Sigmoid colon (tissue), 7 donors: ENCODE data around the gene MALAT1. TPM values are rescaled to one million over a fixed set of nuclear protein-coding genes. Genes with fewer than 3 reads are reported as not detected.

Experiments
- DNase-seq: peaks from one replicate; pipeline ENCODE4 v3.0.0-alpha.2; 2019
- H3K27ac ChIP-seq, 4 donors: fragments of 200-600 bp; sonication (generic); one replicate each; pipeline ENCODE4 v1.5.1; 2016 to 2019; ENCODE audit warnings: mild to moderate bottlenecking in 1 of 4
- H3K27me3 ChIP-seq, 3 donors: fragments of 200-600 bp; sonication (generic); one replicate each; pipeline ENCODE4 v1.5.1; 2019; ENCODE audit warnings: mild to moderate bottlenecking in 1 of 3
- H3K36me3 ChIP-seq, 4 donors: fragments of 200-600 bp; sonication (generic); one replicate each; pipeline ENCODE4 v1.5.1; 2016 to 2019
- H3K4me1 ChIP-seq, 4 donors: fragments of 200-600 bp; sonication (generic); one replicate each; pipeline ENCODE4 v1.5.1; 2017 to 2019
- H3K4me3 ChIP-seq, 4 donors: fragments of 200-600 bp; sonication (generic); one replicate each; pipeline ENCODE4 v1.5.1; 2017 to 2019; ENCODE audit warnings: mild to moderate bottlenecking in 2 of 4, moderate library complexity in 1 of 4
- H3K9me3 ChIP-seq, 4 donors: fragments of 200-600 bp in 3 of 4; sonication (generic) in 3 of 4; one replicate each; pipeline versions ENCODE4 v1.5.1 to v1.6.1; 2013 to 2019
- CTCF ChIP-seq, 4 experiments: fragments of 450-650 bp in 3 of 4; fragments of 200-600 bp in 1 of 4; IDR thresholded peaks; one replicate each; pipeline ENCODE4 v1.5.1; 2016 to 2019; ENCODE audit warnings: antibody characterized with exemption in 4 of 4, mild to moderate bottlenecking in 3 of 4, moderate library complexity in 2 of 4
- EP300 ChIP-seq, 4 donors: sonication (generic); formaldehyde crosslinking; IDR thresholded peaks; one replicate each; pipeline ENCODE4 v1.6.1; 2017; ENCODE audit warnings: antibody characterized with exemption in 4 of 4
- POLR2A ChIP-seq, 2 donors: fragments of 450-650 bp; IDR thresholded peaks; one replicate each; pipeline ENCODE4 v1.6.1; 2016; ENCODE audit warnings: antibody characterized with exemption in 2 of 2, mild to moderate bottlenecking in 2 of 2, moderate library complexity in 2 of 2
- POLR2AphosphoS5 ChIP-seq, 4 donors: sonication (generic); formaldehyde crosslinking; IDR thresholded peaks; one replicate each; pipeline ENCODE4 v1.6.1; 2017; ENCODE audit warnings: antibody characterized with exemption in 4 of 4
- WGBS, 2 donors: extraction: QIAGEN DNeasy Blood & Tissue Kit; methylation state at CpG; one replicate each; pipeline ENCODE4 v1.1.7; 2013; 5-methylcytosine and 5-hydroxymethylcytosine counted together
- intact Hi-C: fragments of 100-400 bp; cut with DNase I; formaldehyde crosslinking; loops from one replicate; pipeline ENCODE4 v1.15.1; 2023
- polyA plus RNA-seq, 3 donors: library from polyadenylated mRNA; stranded (reverse); fragments of 200-250 nt; gene quantifications; one replicate each; pipeline ENCODE4 v1.2.3, GENCODE V29; 2013
- total RNA-seq, 4 donors: library from RNA; depleted of rRNA; stranded (reverse); fragments of >200 nt; gene quantifications; one replicate each; pipeline ENCODE4 v1.1.0, GENCODE V29; 2016
- donor health status: healthy with polysubstance abuse.
- donor health status: Bipolar disorder and iron deficiency.
- donor health status: healthy.

Gene MALAT1
- total and polyA plus RNA-seq, 7 donors = 6.6 to 32,672 (median 10,511) TPM

- Histone ChIP-seq H3K27me3 (no peaks in the 10 kb centered on the region), H3K4me1 (peaks cover 0 to 30% (median 13%) of the 10 kb centered on the region in 4 donors)
Measured at GRCh38 chr11:65549096-65549495, 50.3 kb downstream of the MALAT1 start.

DNA sequence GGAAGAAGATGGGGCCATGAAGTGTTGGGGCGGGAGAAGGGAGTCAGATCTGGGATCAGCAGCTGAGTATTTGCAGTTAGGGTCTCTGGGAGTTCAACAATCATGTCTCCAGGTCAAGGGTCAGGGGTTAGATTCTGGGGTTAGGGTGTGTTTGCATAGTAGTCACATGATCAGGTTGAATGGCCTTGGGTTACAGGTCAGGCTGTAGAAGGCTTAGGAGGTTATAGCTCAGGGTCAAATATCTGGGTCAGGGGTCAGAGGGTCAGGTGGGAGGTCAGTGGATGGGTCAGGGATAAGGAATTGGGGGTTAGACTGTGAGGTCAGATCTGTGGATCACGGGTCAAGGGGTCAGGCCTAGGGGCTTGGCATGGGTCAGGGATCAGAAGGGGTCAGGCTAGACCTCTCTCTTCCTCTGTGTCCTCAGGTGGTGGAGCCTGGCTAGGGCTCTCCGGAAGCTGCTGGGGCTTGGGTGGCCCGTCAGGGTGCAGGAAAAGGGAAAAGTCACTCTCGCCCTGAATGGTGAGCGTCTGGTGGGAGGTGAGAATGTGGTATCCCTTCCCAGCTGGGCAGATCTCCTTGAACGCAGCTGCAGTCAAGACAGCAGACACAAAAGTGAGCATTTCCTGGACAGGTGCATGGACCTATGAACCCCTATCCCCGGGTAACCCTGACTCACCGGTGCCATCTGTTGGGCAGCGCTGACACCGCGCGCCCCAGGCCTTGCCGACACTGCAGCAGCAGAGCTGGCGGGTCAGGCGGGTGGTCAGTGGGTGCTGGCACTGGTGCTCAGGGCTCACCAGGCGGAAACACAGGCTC, 52.9 kb downstream of the MALAT1 start:
- H3K9me3 ChIP-seq = no peaks in the 10 kb centered on the region
- peaks cover 0 to 50% (median 31%) of the 10 kb centered on the region in 4 donors for H3K4me1 ChIP-seq
- H3K27ac ChIP-seq = peak overlapping the region in 2 of 4 donors; percentile 2 to 18
- peaks cover 11 to 55% (median 31%) of the 10 kb centered on the region in 4 donors for H3K36me3 ChIP-seq
- H3K27me3 ChIP-seq = no peaks in the 10 kb centered on the region
- intact Hi-C loops = no loop called here
- no peak for DNase-seq
- WGBS, 2 donors = 13 to 33% methylated on average over 17 of the region's 17 CpGs
- no peak for TF ChIP-seq POLR2A (IDR thresholded peaks at IDR 0.05)
- TF ChIP-seq EP300 (IDR thresholded peaks at IDR 0.05) = no peak
- TF ChIP-seq CTCF (IDR thresholded peaks at IDR 0.05) = peak in 1 of 4 experiments; percentile 27
- no peak overlapping the region for H3K4me3 ChIP-seq

More at GRCh38 chr11:65549096-65549495, 50.3 kb downstream of the MALAT1 start:
- H3K36me3 ChIP-seq = peaks cover 11 to 63% (median 31%) of the 10 kb centered on the region in 4 donors
- no peak overlapping the region for H3K27ac ChIP-seq
- no peaks in the 10 kb centered on the region for H3K9me3 ChIP-seq
- DNase-seq = no peak
- intact Hi-C loops = no loop called here
- TF ChIP-seq POLR2A (IDR thresholded peaks at IDR 0.05) (no peak), EP300 (IDR thresholded peaks at IDR 0.05) (no peak), POLR2AphosphoS5 (IDR thresholded peaks at IDR 0.05) (no peak), CTCF (IDR thresholded peaks at IDR 0.05) (no peak)
- no peak overlapping the region for H3K4me3 ChIP-seq
- WGBS, 2 donors = 87 to 95% methylated on average over 3 of the region's 3 CpGs

- WGBS, 2 donors = 58 to 76% methylated on average over 9 of the region's 9 CpGs
- H3K4me1 ChIP-seq = peaks cover 0 to 50% (median 35%) of the 10 kb centered on the region in 4 donors
- intact Hi-C loops = no loop called here
Measured at GRCh38 chr11:65552388-65552951, 53.6 kb downstream of the MALAT1 start.

DNA sequence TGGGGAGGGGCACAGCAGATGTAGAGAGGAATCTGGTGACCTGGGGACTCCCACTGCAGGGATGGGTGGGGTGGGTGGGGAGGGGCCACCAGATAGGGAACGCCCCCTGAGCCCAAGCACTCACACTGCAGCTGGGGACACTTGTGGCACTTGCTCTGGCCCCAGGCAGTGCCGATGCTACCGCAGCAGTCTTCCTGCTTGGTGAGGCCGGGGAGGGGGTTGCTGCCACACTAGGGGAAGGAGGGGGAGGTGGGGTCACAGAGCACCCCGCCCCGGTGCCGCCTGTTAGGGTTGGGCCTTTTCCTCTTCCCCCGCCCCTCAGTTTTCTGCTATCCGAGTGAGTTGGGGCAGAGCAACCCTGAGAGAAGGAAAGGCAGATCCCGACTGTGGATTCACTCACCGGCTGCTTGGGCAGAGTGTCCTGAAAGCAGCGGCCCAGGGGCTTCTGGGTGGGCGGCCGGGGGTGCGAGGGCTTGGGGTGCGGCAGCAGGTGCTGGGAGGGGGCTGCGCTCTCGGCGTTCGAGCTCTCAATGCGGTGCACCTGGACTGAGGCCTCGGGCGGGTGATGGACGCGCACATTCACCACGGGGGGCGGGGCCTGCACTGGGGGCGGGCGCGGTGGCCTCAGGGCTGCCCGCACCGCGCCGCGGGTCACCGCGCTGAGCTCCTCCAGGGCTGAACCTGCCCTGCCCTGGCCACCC, 54.6 kb downstream of the MALAT1 start:
- 57 to 60% methylated on average over 37 of the region's 37 CpGs for WGBS, 2 donors
- no peak overlapping the region for H3K4me3 ChIP-seq
- peak overlapping the region in 1 of 4 donors; percentile 96 for H3K27ac ChIP-seq
- peaks cover 11 to 42% (median 24%) of the 10 kb centered on the region in 4 donors for H3K36me3 ChIP-seq
- H3K4me1 ChIP-seq = peaks cover 0 to 50% (median 38%) of the 10 kb centered on the region in 4 donors
- intact Hi-C loops = no loop called here
- TF ChIP-seq CTCF (IDR thresholded peaks at IDR 0.05) (no peak), EP300 (IDR thresholded peaks at IDR 0.05) (no peak), POLR2AphosphoS5 (IDR thresholded peaks at IDR 0.05) (no peak), POLR2A (IDR thresholded peaks at IDR 0.05) (no peak)
- no peak for DNase-seq
- H3K9me3 ChIP-seq = no peaks in the 10 kb centered on the region
- H3K27me3 ChIP-seq = no peaks in the 10 kb centered on the region

More at GRCh38 chr11:65552388-65552951, 53.6 kb downstream of the MALAT1 start:
- Histone ChIP-seq H3K36me3 (peaks cover 11 to 52% (median 29%) of the 10 kb centered on the region in 4 donors), H3K4me3 (no peak overlapping the region), H3K9me3 (no peaks in the 10 kb centered on the region), H3K27ac (peak overlapping the region in 1 of 4 donors; percentile 2), H3K27me3 (no peaks in the 10 kb centered on the region)
- DNase-seq = no peak
- TF ChIP-seq CTCF (IDR thresholded peaks at IDR 0.05) = no peak
- TF ChIP-seq EP300 (IDR thresholded peaks at IDR 0.05) = no peak
- no peak for TF ChIP-seq POLR2A (IDR thresholded peaks at IDR 0.05)
- no peak for TF ChIP-seq POLR2AphosphoS5 (IDR thresholded peaks at IDR 0.05)
